HG03139 (cell line): ENCODE results near the gene DRAP1.
"Not testable (repeated sequence)": the region's sequence is repeated elsewhere in the genome, so short reads cannot be mapped to it uniquely, and the experiment has no call there.

ENCODE experiments used
- ATAC-seq: cut with Tn5 transposase; IDR thresholded peaks from one replicate; pipeline ENCODE4 v1.9.1; 2021; ENCODE audit not compliant: unreplicated experiment

Gene DRAP1

DNA sequence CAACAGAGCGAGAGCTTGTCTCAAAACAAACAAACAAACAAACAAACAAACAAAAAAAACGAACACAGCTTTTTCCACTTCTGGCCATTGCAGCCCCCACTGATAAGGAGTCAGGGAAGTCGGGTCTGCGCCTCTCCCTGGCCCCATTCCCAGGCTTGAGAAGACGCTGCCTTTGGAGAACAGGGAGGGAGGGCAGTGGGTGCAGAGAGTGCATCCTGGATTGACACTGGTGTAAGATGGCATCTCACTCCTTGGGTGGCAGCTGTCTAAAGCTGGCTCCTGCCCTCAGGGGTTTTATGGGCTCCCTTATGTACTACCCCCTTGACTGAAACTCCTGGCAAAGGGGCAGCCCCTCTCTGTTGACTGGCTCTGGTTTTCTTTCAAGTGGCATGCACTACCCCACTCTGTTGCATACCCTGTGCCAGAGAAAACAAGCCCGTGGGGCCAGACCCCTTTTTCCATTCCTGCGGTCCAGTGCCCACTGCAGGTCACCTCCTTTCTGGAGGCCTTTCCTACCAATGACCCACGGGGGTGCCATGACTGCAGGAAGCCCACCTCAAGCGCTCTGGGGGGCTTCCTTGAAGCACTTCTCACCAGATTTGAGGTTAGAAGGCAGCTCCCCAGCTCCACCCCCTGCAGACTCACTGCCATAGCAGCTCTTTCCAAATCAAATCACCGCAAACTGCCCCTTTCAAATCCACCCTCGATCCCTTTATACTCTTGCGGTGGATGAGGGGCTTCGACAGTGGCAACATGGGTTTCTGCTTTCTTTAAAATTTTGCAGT lies 12.7 kb downstream of the DRAP1 start:
- no peak for ATAC-seq

DNA sequence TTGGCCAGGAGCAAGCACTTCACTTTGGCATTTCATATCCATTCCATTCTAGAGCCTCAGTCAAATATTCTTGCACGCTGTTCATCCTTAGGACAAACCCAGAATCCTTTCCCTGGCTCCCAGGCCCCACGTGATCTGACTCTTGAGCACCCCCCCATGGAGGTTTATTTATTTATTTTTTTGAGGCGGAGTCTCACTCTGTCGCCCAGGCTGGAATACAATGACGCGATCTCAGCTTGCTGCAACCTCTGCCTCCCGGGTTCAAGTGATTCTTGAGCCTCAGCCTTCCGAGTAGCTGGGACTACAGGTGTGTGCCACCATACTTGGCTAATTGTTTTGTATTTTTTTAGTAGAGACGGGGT lies 13.3 kb downstream of the DRAP1 start:
- ATAC-seq = no peak

DNA sequence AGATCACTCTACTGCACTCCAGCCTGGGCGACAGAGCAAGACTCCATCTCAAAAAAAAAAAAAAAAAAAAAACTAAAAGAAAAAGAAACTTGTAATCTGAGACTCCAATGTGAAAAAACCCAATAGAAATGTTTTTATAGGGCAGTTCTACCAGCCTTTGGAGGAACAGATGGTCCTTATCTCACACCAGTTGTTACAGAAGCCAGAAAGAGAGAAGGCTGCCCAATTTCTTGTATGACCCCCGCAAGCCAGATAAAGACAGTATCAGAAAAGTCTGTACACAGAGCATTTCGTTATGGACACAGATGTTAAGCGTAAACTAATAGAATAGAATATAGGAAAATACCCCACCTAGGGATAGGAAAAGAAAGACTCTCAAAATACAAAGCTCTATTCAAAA lies 14.8 kb downstream of the DRAP1 start:
- no peak for ATAC-seq

DNA sequence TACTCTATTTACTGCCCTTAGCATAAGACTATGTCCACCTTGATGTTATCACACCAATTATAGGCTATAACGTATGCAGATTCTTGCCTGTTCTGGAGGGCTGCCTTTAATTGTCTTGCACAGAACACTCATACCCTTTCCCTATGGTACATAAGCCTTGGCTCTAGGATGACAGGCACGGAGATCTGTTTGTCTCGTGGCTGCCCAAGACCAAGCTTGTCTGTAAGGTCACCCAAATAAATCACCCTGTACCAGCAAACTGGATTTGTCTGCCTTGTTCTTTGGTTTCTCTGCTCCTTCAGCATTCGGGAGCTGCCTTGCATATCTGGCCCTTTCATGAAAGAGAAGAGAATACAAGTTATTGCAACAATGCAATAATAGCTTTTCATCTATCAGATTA lies 18.5 kb downstream of the DRAP1 start:
- ATAC-seq = no peak

DNA sequence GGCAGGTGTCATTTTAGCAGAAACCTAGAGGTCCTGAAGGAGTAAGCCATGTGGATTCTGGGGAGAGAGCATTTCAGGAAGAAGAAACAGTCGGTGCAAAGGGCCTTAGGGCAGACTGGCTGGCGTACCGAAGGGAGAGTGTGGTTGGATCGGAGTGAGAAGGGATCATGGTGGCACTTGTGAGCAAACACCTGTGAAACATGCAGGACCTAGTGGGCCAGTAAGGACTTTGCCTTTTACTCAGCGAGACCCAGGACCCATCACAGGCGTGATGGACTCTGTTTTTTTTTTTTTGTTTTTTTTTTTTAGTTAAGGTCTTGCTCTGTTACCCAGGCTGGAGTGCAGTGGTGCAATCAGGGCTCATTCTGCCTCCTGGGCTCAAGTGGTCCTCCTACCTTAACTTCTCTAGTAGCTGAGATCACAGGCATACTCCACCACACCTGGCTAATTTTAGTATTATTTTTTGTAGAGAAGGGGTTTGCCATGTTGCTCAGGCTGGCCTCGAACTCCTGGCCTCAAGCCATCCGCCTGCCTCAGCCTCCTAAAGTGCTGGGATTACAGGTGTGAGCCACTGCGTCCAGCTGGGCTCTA lies 22.6 kb downstream of the DRAP1 start:
- no peak for ATAC-seq

DNA sequence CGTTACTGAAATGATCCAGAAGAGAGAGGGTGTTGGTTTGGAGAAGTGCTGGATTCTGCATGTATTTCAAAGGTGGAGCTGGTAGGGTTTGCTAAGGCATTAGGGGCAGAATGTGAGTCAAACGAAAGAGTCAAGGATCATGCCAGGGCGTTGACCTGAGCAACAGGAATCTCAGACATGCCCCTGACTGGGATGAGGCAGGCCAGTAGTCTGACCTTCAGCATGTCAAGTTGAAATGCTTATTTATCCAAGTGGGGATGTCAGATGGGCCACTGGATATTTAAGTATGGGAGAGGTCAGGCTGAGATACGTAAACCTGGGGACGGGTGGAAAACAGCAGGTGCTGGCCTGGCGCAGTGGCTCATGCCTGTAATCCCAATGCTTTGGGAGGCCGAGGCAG lies 23.3 kb downstream of the DRAP1 start:
- no peak for ATAC-seq

DNA sequence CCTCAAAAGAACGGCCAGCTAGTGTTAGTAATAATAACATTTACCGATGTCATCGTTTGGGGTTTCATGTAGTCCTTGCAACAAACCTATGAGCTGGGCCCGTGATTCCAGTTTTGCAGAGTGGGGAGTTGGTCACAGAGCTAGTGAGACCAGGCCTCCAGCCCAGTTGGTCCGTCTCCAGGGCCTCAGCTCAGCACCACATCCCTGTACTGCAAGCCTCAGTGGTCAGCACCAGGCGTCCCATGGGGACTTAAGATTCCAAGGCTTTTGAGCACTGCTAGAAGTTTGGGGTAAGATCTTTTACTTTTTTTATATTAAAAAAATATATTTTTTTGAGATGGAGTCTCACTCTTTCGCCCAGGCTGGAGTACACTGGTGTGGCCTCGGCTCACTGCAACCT lies 25.0 kb downstream of the DRAP1 start:
- ATAC-seq = no peak

DNA sequence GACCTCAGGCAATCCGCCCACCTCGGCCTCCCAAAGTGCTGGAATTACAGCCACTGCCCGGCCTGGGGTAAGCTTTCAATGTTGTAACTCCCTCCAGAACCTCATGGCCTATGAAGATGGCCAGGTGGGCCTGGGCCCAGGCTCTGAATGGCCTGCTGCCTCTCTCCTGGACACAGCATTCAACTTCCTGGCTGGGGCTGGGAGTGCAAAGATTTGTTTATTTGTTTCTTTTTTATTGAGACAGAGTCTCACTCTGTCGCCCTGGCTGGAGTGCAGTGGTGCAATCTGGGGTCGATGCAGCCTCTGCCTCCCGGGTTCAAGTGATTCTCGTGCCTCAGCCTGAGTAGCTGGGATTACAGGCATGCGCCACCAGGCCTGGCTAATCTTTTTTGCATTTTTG lies 25.5 kb downstream of the DRAP1 start:
- no peak for ATAC-seq

DNA sequence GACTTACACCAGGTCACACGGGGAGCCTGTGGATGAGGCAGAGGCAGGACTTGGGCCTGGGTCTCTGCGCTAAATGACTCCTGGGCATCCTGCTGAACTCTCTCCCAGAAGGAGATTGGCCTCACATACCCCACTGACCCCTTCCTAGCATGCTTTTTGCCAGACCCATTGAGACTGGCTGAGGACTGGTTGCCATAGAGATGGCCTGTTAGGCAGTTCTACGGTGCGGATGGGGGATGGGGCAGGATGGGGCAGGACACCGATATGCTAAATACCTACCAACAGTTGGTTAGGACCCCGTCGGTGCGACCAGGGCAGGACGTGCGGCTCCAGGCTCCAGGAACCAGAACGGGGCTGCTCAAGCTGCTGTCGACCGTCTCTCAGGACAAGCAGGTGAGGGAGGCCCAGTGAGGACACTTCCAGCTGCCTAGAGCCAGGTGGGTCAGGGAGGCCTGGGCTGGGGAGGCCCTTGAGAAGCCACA lies 26.2 kb downstream of the DRAP1 start, which contains the start of gene TSGA10IP:
Gene TSGA10IP (plus strand): TSS at position 51 of the 482 bp plus-strand sequence. CDS start 196 bp downstream, at position 247.
- no peak for ATAC-seq

DNA sequence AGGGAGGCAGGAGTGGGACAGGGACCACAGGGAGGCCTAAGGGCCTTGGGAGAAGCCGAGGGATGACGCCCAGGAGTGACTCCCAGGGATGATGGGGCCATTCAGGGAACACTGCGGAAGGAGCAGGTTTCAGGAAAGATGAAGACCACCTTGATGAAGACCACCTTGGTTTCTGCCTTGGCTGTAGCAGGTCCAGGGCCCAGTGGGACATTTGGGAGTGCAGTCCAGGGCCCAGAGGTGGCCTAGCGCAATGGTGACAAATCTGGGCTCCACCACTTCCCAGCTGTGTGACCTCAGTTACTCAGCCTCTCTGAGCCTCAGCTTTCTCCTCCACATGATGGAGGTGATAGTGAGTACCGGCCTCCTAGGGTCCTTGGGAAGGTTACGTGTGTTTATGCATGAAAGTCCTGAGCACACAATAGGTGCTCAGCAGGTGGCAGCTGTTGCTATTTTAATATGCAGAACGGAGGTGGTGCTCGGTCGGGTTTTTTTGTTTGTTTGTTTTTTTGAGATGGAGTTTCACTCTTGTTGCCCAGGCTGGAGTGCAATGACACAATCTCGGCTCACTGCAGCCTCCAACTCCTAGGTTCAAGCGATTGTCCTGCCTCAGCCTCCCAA lies 26.8 kb downstream of the DRAP1 start:
- no peak for ATAC-seq

DNA sequence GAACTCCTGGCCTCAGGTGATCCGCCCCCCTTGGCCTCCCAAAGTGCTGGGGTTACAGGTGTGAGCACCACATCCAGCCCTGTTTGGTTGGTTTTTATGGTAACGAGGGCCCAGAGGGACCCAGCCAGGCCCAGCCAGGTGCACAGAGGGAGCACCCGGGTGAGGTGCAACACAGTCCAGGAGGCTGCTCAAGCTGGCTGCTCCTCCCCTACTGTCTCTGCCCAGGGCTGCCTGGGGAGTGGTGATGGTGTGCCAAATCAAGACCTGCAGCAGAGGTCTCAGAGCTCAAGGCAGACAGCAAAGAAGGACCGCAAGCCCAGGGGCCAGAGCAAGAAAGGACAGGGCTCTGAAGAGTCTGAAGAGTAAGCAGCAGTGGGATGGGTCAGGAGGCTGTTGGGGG lies 27.4 kb downstream of the DRAP1 start:
- no peak for ATAC-seq

DNA sequence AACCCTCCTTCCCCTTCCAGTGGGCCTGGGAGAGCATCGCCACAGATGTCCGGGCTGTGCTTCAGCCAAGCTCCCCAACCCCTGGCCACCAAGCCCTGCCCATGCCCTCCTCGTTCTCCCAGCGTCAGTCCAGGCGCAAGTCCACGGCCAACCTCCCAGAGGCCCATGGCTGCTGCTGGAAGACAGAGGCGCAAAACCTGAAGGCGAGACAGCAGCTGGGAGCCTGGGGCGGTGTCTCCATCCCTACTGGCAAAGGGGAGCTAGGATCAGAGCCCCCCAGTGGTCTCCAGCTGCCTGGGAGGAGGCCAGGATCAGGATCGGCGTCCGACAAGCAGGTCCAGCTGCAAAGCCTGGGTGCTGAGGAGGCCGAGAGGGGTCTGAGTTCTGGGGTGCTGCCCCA lies 27.9 kb downstream of the DRAP1 start:
- ATAC-seq = no peak

DNA sequence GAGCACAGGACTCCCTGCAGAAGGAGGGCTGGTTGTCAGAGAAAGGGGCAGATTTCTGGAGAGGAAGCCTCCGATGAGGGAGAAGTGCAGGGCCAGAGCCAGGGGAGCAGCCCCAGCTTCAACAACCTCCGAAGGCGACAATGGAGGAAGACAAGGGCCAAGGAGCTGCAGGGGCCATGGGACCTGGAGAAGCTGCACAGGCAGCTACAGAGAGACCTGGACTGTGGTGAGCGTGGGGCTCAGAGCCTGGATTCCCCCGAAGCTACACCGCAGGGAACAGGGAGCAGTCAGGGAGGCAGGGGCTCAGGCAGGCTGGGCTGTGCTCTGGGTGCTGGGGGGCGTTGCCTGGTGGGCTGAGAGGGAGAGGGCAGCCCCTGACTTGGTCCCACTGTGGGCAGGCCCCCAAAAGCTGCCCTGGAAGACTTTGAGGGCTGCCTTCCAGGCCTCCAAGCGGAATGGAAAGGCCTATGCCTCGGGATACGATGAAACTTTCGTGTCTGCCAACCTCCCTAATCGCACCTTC lies 28.4 kb downstream of the DRAP1 start:
- no peak for ATAC-seq

DNA sequence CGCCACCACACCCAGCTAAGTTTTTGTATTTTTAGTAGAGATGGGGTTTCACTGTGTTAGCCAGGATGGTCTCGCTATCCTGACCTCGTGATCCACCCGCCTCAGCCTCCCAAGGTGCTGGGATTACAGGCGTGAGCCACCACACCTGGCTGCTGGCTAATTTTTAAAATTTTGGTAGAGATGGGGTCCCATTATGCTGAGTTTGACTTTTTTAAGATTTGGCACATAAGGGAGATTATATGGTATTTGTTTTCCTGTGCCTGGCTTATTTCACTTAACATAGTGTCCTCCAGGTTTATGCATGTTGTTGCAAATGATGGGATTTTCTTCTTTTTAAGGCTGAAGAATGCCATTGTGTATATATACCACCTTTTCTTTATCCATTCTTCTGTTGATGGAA lies 31.5 kb downstream of the DRAP1 start:
- not testable (repeated sequence) for ATAC-seq

DNA sequence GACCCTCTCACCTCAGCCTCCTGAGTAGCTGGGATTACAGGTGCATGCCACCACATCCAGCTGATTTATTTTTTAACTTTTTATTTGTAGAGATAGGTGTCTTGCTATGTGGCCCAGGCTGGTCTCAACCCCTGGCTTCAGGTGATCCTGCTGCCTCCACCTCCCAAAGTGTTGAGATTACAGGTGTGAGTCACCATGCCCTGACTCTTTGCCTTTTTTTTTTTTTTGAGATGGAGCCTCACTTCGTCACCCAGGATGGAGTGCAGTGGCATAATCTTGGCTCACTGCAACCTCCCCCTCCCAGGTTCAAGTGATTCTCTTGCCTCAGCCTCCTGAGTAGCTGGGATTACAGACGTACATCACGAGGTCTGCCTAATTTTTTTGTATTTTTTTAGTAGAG lies 32.4 kb downstream of the DRAP1 start:
- ATAC-seq = not testable (repeated sequence)

DNA sequence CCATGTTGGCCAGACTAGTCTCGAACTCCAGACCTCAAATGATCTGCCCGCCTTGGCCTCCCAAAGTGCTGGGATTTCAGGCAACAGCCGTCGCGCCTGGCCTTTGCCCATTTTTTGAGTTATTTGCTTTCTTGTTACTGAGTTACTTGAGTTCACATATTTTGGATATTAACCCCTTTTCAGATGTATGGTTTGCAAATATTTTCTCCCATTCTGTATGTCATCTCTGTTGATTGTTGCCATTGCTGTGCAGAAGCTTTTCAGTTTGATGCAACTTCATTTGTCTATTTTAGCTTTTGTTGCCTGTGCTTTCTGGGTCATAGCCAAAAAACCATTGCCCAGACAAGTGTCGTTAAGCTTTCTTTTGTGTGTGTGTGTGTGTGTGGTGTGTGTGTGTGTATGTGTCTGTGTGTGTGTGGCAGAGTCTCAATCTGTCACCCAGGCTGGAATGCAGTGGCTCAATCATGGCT lies 32.9 kb downstream of the DRAP1 start:
- ATAC-seq = no peak

DNA sequence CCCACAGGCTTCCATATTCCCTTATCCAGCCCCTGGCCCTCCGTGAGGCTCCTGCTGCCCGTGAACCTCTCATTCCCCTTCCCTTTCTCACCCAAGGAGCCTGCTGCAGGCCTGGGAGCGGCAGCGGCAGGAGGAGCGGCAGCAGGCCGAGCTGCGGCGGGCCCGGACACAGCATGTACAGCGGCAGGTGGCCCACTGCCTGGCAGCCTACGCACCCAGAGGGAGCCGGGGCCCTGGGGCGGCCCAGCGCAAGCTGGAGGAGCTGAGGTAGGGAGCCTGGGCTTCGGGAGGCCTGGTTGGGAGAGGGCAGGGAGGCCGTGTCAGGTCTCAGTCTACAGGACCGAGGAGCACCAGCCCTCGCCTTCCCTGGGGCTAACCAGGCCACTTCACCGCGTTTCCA lies 34.2 kb downstream of the DRAP1 start:
- no peak for ATAC-seq

DNA sequence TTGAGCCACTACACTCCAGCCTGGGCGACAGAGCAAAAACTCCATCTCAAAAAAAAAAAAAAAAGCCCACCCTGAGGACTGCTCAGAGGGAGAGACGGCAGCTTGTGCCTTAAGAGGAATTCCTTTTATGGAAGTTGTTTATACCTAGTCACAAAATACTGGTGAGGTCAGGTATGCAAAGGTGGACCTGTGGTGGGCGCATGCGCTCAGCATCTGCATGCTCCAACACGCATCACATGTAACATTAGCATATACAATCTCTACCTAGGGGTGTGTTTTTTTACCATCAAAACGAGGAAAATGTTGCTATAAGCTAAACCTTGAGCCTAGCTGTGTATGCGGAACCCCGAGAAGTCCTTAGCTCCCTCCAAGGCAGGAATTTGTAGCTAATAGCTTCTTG lies 35.5 kb downstream of the DRAP1 start:
- ATAC-seq = no peak

DNA sequence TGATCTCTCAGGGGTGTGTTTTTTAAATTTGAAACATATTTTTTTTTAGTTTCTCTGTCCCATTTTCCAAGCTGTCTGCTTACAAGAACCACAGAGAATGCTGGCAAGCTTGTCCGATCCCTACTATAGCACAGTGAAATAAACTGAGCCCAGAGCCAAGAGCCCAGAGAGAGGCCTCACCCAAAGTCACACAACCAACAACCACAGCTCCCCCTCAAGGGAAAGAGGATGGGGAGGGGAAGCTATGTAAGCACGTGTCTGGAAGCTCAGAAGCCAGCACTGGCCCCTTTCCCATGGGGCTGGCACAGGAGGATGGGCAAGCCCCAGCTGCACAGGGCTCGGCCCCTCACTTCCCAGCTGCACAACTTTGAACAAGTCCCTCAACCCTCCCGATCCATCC lies 39.1 kb downstream of the DRAP1 start:
- no peak for ATAC-seq

DNA sequence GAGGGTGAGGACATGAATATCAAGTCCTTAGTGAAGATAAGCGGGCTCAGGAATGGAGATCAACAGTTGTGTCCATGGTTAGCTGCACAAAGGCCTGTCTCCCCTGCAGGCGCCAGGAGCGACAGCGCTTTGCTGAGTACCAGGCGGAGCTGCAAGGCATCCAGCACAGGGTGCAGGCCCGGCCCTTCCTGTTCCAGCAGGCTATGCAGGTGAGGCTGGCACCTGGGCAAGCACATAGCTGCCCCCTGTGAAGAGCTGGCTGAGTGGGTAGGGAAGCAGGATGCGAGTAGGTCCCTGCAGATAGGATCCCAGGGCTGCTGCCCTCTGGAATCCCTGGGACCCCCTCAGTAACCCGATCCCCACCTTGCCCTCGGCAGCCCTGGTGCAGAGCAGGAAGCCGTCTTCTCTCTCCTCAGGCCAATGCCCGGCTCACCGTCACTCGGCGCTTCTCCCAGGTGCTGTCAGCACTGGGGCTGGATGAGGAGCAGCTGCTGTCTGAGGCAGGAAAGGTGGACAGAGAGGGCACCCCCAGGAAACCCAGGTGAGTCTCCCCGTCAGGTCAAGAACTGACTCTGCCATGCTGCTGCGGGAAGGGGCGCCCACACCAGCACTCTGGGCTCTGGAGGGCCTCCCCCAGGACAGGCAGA lies 39.7 kb downstream of the DRAP1 start:
- no peak for ATAC-seq

DNA sequence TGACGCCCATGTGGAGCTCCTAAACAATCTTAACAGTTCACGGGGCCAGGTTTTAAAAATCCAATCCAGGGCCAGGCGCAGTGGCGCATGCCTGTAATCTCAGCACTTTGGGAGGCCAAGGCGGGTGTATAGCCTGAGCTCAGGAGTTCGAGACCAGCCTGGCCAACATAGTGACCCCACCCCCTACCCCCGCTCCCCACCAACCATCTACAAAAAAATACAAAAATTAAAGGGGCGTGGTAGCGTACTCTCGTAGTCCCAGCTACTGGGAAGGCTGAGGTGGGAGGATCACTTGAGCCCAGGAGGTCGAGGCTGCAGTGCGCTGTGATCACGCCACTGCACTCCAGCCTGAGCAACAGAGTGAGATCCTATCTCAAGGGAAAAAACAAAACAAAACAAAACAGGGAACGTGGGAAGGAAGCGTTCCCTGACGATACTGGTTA lies 41.6 kb downstream of the DRAP1 start:
- no peak for ATAC-seq
